NB4 (cell line): Measurements from ENCODE around the gene TUBE1.

Source experiments
- DNase-seq: peaks from one replicate; pipeline ENCODE4 v3.0.0; 2010; ENCODE audit warnings: low read depth
- H3K4me3 ChIP-seq: one replicate; pipeline ENCODE4 v1.5.1; 2011; ENCODE audit warnings: mild to moderate bottlenecking, low read depth, low read length, moderate library complexity
- CTCF ChIP-seq: IDR thresholded peaks from one replicate; pipeline ENCODE4 v1.5.1; 2012; ENCODE audit warnings: low read depth, low read length
- MAX ChIP-seq: IDR thresholded peaks from 2 replicates; pipeline ENCODE4 v1.6.1; 2011; ENCODE audit warnings: low read depth, low read length
- MYC ChIP-seq: IDR thresholded peaks from 2 replicates; pipeline ENCODE4 v1.6.1; 2011; ENCODE audit warnings: low read depth, low read length
- POLR2A ChIP-seq: IDR thresholded peaks from 2 replicates; pipeline ENCODE4 v1.6.1; 2011; ENCODE audit warnings: mild to moderate bottlenecking; ENCODE audit not compliant: insufficient read length; ENCODE audit errors: extremely low read depth

TUBE1 gene

GRCh38 chr6:112087136-112087911 is at the start of gene TUBE1, which contains the start of gene FAM229B:
TUBE1 (minus strand) TSS chr6:112087482; CDS start chr6:112087434, 48 bp downstream.
FAM229B (plus strand) TSS chr6:112087591; CDS start chr6:112099284, 11,693 bp downstream.
- peak; percentile 98 for DNase-seq
- H3K4me3 ChIP-seq = peak within 1 kb of the TSS; percentile 97
- peak; percentile 4 for TF ChIP-seq MYC
- TF ChIP-seq CTCF = no peak
- peak; percentile 74 for TF ChIP-seq POLR2A
- peak; percentile 62; the same call in 1 of the 2 replicates for TF ChIP-seq MAX

GRCh38 chr6:112130878-112131277 is 43.6 kb upstream of the TUBE1 start:
- no peak for TF ChIP-seq CTCF
- no peak for TF ChIP-seq POLR2A
- no peak for TF ChIP-seq MYC
- TF ChIP-seq MAX = no peak
- DNase-seq = no peak
- no peak overlapping the region for H3K4me3 ChIP-seq

GRCh38 chr6:112128208-112128607 is 40.9 kb upstream of the TUBE1 start:
- no peak overlapping the region for H3K4me3 ChIP-seq
- TF ChIP-seq MYC = no peak
- no peak for TF ChIP-seq CTCF
- TF ChIP-seq POLR2A = no peak
- no peak for TF ChIP-seq MAX
- DNase-seq = no peak

GRCh38 chr6:112123982-112124381 is 36.7 kb upstream of the TUBE1 start:
- no peak for TF ChIP-seq MAX
- no peak for TF ChIP-seq CTCF
- no peak for TF ChIP-seq MYC
- TF ChIP-seq POLR2A = no peak
- no peak overlapping the region for H3K4me3 ChIP-seq
- no peak for DNase-seq

GRCh38 chr6:112122756-112123155 is 35.5 kb upstream of the TUBE1 start:
- no peak for DNase-seq
- TF ChIP-seq POLR2A (no peak), MYC (no peak), CTCF (no peak), MAX (no peak)
- no peak overlapping the region for H3K4me3 ChIP-seq
